GM19463 (cell line): ENCODE data around the gene EFCAB8.
"Not testable (repeated sequence)": the region's sequence is repeated elsewhere in the genome, so short reads cannot be mapped to it uniquely, and the experiment has no call there.

Experiments
- ATAC-seq: cut with Tn5 transposase; IDR thresholded peaks from one replicate; pipeline ENCODE4 v1.9.1; 2021; ENCODE audit warnings: mild to moderate bottlenecking, moderate library complexity; ENCODE audit not compliant: unreplicated experiment

The EFCAB8 gene

DNA sequence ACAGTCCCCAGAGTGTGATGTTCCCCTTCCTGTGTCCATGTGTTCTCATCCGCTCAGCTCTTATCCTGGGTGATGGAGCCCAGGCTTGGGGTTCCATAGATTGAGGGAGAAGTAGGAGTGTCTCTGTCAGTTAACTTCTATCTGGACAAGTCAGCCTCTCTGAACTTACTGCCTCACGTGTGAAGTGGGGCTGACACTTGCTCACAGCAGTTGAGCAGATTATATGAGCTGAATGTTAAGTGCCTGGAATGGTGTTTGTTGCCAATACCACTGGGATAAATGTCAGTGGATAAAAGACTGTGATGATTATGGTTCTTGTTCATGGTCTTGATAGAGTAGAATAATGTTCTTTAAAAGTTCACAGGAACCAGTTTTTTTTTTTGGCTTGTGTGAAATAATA, 17.1 kb upstream of the EFCAB8 start:
- no peak for ATAC-seq

- no peak for ATAC-seq
Observed at GRCh38 chr20:32842688-32843524, 15.8 kb upstream of the EFCAB8 start.

DNA sequence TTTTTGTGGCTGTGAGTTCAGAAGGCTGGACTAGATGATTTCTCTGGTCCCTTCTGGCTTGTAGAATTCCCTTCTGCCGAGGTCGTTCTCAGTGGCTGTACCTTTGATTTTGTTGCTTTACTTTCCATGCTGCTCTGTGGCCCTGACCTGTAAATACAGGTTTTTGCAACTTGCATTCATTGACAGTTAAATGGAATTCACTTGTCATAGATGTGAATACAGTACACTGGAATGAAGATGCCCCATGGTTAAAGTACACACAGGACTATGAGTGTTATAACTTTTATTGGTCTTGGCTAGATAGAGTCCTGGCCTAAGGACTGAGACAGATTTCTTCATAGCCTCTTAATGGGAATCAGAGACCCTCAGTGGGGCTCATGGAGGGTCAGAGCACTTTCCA, 12.9 kb upstream of the EFCAB8 start:
- ATAC-seq = no peak

- ATAC-seq = no peak
Observed at GRCh38 chr20:32846852-32847251, 11.9 kb upstream of the EFCAB8 start.

DNA sequence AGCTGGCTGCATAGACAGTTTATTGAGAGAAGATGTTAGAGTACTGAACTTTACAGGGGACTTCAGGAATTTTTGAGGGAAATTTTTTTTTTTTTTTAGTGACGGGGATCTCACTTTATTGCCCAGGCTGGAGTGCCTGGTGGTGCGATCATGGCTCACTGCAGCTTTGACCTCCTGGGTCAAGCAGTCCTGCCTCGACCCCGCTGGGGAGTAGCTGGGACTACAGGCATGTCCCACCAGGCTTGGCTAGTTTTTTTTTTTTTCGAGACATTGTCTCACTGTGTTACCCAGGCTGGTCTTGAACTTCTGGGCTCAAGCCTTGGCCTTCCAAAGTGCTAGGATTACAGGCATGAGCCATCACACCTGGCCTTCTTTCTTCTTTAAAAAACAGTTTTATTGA, 10.8 kb upstream of the EFCAB8 start:
- no peak for ATAC-seq

DNA sequence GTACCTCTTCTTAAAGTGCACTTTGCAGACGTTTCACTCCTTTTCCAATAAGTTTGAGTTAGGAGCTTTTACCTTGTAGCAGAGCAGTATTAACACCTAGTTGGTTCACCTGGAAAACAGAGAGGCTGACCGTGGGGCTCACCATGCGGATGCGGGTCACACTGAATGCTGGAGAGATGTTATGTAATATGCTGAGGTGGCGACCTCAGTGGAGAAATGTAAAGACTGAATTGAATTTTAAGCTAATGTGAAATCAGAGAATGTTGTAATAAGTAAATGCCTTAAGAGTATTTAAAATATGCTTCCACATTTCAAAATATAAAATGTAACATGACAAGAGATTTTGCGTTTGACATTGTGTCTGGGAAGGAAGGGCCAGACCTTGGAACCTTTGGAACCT, 9.9 kb upstream of the EFCAB8 start:
- no peak for ATAC-seq

GRCh38 chr20:32849577-32849976, 9.1 kb upstream of the EFCAB8 start:
- no peak for ATAC-seq

DNA sequence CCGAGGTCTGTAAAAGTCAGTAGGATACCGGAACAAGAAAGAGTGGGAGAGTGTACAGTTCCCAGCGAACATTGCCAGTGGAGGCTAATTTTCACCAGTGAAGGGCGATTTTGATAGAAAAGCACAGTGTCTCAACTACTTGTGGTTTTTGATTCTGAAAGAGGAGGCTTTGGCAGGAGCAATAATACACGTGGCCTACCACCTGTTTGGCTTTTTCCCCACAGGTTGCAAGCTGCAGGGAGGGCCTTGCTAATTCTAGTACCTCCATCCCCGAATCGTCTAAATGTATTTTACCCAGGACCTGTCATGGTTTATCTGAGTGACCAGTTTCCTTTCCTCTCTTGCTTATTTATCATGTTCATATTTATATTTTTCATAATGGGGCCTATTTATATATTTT, 3.3 kb upstream of the EFCAB8 start:
- no peak for ATAC-seq

DNA sequence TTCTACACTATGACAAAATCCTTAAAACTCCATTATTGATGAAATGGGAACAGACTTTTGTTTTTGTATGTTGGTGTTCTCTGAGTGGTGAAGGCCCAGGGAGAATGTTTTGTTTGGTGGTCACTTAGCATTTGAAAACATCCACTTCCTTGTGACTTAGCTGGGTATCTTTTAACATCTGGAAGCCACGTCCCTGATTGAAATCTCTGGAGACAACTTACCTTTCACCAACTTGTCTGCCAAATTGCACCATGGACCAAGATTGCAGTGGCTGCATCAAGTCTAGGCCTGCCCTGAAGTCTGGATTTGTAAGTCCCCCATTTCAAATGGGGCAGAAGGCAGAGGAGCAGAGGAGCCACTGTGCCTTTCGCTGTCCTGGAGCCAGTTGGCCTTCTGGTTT, 534 bp upstream of the EFCAB8 start:
- no peak for ATAC-seq

- ATAC-seq = no peak
Observed at GRCh38 chr20:32861446-32861845, 2.7 kb downstream of the EFCAB8 start.

DNA sequence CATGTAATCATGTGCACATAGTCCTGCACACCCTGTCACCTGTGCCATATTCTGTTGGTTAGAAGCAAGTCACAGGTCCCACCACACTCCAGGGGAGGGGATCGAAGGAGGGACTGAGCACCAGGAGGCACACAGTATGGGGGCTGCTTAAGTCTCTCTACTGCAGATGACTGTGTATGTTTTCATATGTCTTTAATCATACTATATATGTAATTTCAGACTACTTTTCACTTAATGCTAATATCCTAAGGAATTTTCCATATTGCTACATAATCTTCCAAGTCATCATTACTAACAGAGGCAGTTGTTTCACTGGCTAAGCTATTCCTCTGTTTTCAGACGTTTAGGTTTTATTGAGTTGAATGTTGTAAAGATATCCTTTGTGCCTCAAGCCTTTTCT, 10.8 kb downstream of the EFCAB8 start:
- no peak for ATAC-seq

GRCh38 chr20:32870526-32870925, 11.8 kb downstream of the EFCAB8 start:
- not testable (repeated sequence) for ATAC-seq

DNA sequence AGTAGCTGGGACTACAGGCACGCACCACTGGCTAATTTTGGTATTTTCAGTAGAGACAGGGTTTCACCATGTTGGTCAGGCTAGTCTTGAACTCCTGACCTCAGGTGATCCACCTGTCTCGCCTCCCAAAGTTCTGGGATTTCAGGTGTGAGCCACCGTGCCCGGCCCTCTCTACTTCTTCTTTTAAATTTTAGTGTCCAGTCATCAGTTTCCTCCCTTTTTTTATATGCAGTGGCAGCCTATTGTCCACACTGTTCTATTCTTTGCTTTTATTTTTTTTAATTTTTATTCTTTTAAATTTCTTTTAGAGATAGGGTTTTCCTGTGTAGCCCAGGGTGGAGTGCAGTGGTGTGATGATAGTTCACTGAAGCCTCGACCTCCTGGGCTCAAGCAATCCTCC, 12.3 kb downstream of the EFCAB8 start:
- ATAC-seq = no peak

DNA sequence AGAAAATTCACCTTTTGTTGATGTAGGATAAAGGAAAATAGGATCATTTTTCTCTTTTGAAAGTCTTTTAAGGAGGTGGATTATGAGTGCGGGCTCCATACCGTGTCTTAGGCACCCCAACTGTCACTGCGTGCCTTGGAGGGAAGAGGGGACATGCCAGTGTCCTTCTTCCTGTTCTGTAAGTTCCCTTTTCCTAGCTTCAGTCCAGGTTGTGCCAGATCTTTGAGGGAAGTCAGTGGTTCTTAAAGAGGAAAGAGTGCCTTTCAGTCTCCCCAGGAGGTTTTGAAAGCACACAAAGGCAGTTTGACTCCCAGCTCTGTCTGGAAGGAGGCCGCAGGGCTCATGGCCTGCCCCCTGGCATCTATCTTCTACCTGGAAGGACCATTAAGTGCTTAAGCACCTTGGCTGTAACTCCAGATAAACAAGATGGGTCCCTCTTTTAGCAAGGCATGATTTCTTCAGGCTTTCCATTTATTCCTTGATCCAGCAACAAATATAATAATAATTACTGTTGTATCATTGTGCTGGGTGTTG, 13.0 kb downstream of the EFCAB8 start:
- no peak for ATAC-seq

DNA sequence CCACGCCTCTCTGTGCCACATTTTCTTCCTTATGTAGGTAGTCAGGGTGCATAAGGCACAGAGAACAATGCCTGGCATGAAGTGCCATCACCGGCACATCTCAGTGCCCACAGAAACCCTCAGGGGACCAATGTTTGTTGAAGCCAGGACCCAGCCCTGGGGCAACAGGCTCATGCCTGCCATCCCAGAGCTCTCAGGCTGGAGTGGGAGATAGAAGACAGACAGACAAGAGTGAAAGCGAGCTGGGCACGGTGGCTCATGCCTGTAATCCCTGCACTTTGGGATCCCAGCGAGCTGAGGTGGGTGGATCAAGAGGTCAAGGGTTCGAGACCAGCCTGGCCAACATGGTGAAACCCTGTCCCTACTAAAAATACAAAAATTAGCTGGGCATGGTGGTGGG, 13.5 kb downstream of the EFCAB8 start:
- ATAC-seq = no peak

DNA sequence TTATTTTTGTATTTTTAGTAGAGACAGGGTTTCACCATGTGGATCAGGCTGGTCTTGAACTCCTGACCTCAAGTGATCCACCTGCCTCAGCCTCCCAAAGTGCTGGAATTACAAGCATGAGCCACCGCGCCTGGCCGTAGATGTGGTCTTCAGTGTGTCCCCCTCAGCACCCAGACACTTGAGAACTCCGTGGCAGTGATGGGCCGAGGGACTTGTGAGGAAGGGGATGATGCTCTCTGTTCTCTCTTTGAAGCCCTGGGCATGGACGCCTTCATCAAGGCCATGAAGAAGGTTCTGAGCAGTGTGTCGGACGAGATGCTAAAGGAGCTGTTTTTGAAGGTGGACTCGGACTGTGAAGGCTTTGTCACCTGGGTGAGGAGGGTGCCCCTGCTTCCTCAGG, 16.9 kb downstream of the EFCAB8 start:
- ATAC-seq = no peak

- no peak for ATAC-seq
Observed at GRCh38 chr20:32877507-32877906, 18.8 kb downstream of the EFCAB8 start.

DNA sequence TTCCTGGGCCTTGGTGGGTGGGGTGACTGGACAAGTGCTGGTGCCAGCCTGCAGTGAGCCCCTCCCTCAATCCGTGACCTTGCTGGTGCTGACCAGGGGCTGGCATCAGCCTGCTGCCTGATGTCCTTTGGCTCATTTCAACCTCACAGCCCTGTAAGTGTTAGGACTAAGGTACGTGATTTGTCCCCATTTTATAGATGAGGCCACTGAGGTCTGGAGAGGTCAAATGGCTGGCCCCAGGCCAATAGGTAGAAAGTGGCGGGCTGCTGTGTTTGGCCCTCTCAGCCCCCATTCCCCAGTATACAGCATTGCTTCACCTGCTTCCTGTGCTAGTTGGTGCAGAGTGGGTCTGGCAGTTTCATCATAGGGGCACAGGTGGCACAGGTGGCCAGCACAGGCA, 20.1 kb downstream of the EFCAB8 start:
- ATAC-seq = no peak

GRCh38 chr20:32879538-32879937, 20.8 kb downstream of the EFCAB8 start:
- no peak for ATAC-seq

- no peak for ATAC-seq
Observed at GRCh38 chr20:32880635-32881034, 21.9 kb downstream of the EFCAB8 start.

- no peak for ATAC-seq
Observed at GRCh38 chr20:32883081-32883480, 24.4 kb downstream of the EFCAB8 start.

DNA sequence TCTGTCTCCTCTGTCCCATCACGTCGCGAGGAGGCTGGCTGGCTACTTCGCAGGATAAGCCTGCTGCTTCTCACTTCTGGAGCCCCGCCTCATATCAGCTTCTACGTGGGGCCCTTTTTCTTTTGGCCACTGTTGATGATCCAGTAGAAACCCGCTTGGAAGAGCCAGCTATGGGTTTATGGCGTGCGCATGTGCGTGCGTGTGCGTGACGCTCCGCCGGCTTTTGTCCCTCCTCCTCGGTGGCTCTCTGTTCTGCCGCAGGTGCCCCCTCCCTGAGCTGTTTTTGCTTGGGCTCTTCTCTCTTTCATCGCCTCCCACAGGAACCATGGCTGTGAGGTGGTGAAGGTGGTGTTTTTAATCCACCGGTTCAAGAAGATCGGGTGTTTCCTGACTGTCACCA, 26.5 kb downstream of the EFCAB8 start:
- ATAC-seq = no peak

DNA sequence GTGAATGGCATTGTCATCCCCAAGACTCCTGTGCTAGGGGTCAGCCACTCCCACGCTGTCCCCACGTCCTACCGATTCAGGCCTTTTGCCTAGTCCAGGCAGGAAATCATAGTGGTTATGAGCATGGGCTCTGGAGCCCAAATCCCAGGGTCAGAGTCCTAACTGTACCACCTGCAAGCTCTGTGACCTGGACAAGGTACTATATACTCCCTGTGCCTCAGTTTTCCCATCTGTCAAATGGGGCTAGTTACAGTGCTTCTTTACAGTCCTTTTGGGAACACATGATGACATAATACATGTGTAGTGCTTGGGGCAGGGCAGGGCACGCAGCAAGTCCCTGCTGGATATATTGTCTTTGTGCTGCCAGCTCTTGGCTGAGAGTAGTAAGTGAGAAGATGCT, 27.2 kb downstream of the EFCAB8 start:
- ATAC-seq = no peak
